ENCODE data around the gene SLC12A1. TPM values are rescaled to one million over a fixed set of nuclear protein-coding genes. Genes with fewer than 3 reads are reported as not detected.

The SLC12A1 gene
- total RNA-seq, 2 experiments from 2014 or later: not detected

GRCh38 chr15:48265135-48265534 lies 59.0 kb downstream of the SLC12A1 start:
- TF ChIP-seq CTCF (conservative IDR thresholded peaks at IDR 0.05; ENCODE audit: low read length): no peak
- TF ChIP-seq EZH2phosphoT487 (IDR thresholded peaks at IDR 0.05; ENCODE audit: borderline replicate concordance, low read depth, low read length): no peak
- POLR2A ChIA-PET: no interaction called here
- Histone ChIP-seq H4K20me1 (ENCODE audit: insufficient read depth, low read length) (no peaks in the 10 kb centered on the region), H3K4me1 (ENCODE audit: insufficient read depth, low read length, poor library complexity, severe bottlenecking) (no peaks in the 10 kb centered on the region), H3K9me3 (ENCODE audit: low read length) (no peaks in the 10 kb centered on the region), H3K79me2 (ENCODE audit: insufficient read depth, low read depth, low read length) (no peaks in the 10 kb centered on the region), H3K4me2 (ENCODE audit: low read length) (no peak overlapping the region), H2AFZ (ENCODE audit: low read length) (no peak overlapping the region), H3K27ac (ENCODE audit: low read depth, low read length, poor library complexity, severe bottlenecking) (no peak overlapping the region), H3K36me3 (ENCODE audit: insufficient read depth, low read length) (no peaks in the 10 kb centered on the region), H3K4me3 (ENCODE audit: low read depth, low read length, poor library complexity, severe bottlenecking) (no peak overlapping the region), H3K9me2 (ENCODE audit: insufficient read depth, low read length) (no peaks in the 10 kb centered on the region)
- intact Hi-C loops (cut with micrococcal nuclease; ENCODE audit: unreplicated experiment): no loop called here
- CTCF ChIA-PET (ENCODE audit: unreplicated experiment): no interaction called here
- no peak for DNase-seq (ENCODE audit: low spot score)
- no TSS peak for BruUV-seq (replicated peaks)

GRCh38 chr15:48266024-48266689 lies 60.1 kb downstream of the SLC12A1 start:
- ChIA-PET CTCF (ENCODE audit: unreplicated experiment) (no interaction called here), POLR2A (interaction anchor here (0.9 kb wide), 1 partner anchor 1026 kb away, joined by 3 read pairs; no protein-coding TSS in a partner anchor)
- no TSS peak for BruUV-seq (replicated peaks)
- H3K27ac ChIP-seq (ENCODE audit: low read depth, low read length, poor library complexity, severe bottlenecking): no peak overlapping the region
- no peak overlapping the region for H2AFZ ChIP-seq (ENCODE audit: low read length)
- DNase-seq (ENCODE audit: low spot score): no peak
- no peaks in the 10 kb centered on the region for H3K9me3 ChIP-seq (ENCODE audit: low read length)
- no peaks in the 10 kb centered on the region for H3K36me3 ChIP-seq (ENCODE audit: insufficient read depth, low read length)
- TF ChIP-seq CTCF (conservative IDR thresholded peaks at IDR 0.05; ENCODE audit: low read length) (no peak), EZH2phosphoT487 (IDR thresholded peaks at IDR 0.05; ENCODE audit: borderline replicate concordance, low read depth, low read length) (no peak)
- intact Hi-C loops (cut with micrococcal nuclease; ENCODE audit: unreplicated experiment): no loop called here
- no peaks in the 10 kb centered on the region for H4K20me1 ChIP-seq (ENCODE audit: insufficient read depth, low read length)
- H3K4me2 ChIP-seq (ENCODE audit: low read length): no peak overlapping the region
- no peaks in the 10 kb centered on the region for H3K9me2 ChIP-seq (ENCODE audit: insufficient read depth, low read length)
- H3K79me2 ChIP-seq (ENCODE audit: insufficient read depth, low read depth, low read length): no peaks in the 10 kb centered on the region
- no peak overlapping the region for H3K4me3 ChIP-seq (ENCODE audit: low read depth, low read length, poor library complexity, severe bottlenecking)
- no peaks in the 10 kb centered on the region for H3K4me1 ChIP-seq (ENCODE audit: insufficient read depth, low read length, poor library complexity, severe bottlenecking)

DNA sequence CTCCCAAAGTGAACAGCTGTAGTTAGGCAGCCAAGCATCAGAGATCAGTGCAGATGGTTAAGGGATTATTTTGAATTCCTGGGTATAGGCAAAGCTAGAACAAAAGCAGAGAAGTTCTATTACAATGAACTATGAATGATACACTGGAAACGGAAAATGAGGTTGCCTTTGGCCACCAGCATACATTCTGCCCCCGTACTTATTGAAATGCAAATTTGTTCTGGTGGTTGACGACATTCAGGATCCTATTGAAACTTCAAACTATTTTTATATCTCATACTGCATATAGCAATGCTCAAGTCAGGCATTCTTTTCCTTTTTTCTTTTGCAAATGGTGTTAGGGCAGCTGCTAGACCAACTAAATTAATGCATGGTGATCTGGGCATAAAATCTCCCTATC lies 61.7 kb downstream of the SLC12A1 start:
- Histone ChIP-seq H2AFZ (ENCODE audit: low read length) (no peak overlapping the region), H4K20me1 (ENCODE audit: insufficient read depth, low read length) (no peaks in the 10 kb centered on the region), H3K27ac (ENCODE audit: low read depth, low read length, poor library complexity, severe bottlenecking) (no peak overlapping the region), H3K4me1 (ENCODE audit: insufficient read depth, low read length, poor library complexity, severe bottlenecking) (no peaks in the 10 kb centered on the region), H3K4me2 (ENCODE audit: low read length) (no peak overlapping the region), H3K4me3 (ENCODE audit: low read depth, low read length, poor library complexity, severe bottlenecking) (no peak overlapping the region), H3K79me2 (ENCODE audit: insufficient read depth, low read depth, low read length) (no peaks in the 10 kb centered on the region), H3K9me2 (ENCODE audit: insufficient read depth, low read length) (no peaks in the 10 kb centered on the region), H3K9me3 (ENCODE audit: low read length) (no peaks in the 10 kb centered on the region), H3K36me3 (ENCODE audit: insufficient read depth, low read length) (no peaks in the 10 kb centered on the region)
- CTCF ChIA-PET (ENCODE audit: unreplicated experiment): no interaction called here
- no peak for DNase-seq (ENCODE audit: low spot score)
- BruUV-seq (replicated peaks): no TSS peak
- intact Hi-C loops (cut with micrococcal nuclease; ENCODE audit: unreplicated experiment): no loop called here
- TF ChIP-seq CTCF (conservative IDR thresholded peaks at IDR 0.05; ENCODE audit: low read length): no peak
- TF ChIP-seq EZH2phosphoT487 (IDR thresholded peaks at IDR 0.05; ENCODE audit: borderline replicate concordance, low read depth, low read length): no peak
- POLR2A ChIA-PET: no interaction called here

All from OCI-LY7 (cell line).